HG02623 (cell line): ENCODE measurements around the gene ENTPD7.
"Not testable (repeated sequence)": the region's sequence is repeated elsewhere in the genome, so short reads cannot be mapped to it uniquely, and the experiment has no call there.

Source experiments
- ATAC-seq: cut with Tn5 transposase; IDR thresholded peaks from one replicate; pipeline ENCODE4 v1.9.1; 2021; ENCODE audit warnings: moderate library complexity; ENCODE audit not compliant: unreplicated experiment

Gene ENTPD7, protein sequence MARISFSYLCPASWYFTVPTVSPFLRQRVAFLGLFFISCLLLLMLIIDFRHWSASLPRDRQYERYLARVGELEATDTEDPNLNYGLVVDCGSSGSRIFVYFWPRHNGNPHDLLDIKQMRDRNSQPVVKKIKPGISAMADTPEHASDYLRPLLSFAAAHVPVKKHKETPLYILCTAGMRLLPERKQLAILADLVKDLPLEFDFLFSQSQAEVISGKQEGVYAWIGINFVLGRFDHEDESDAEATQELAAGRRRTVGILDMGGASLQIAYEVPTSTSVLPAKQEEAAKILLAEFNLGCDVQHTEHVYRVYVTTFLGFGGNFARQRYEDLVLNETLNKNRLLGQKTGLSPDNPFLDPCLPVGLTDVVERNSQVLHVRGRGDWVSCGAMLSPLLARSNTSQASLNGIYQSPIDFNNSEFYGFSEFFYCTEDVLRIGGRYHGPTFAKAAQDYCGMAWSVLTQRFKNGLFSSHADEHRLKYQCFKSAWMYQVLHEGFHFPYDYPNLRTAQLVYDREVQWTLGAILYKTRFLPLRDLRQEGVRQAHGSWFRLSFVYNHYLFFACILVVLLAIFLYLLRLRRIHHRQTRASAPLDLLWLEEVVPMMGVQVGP

DNA sequence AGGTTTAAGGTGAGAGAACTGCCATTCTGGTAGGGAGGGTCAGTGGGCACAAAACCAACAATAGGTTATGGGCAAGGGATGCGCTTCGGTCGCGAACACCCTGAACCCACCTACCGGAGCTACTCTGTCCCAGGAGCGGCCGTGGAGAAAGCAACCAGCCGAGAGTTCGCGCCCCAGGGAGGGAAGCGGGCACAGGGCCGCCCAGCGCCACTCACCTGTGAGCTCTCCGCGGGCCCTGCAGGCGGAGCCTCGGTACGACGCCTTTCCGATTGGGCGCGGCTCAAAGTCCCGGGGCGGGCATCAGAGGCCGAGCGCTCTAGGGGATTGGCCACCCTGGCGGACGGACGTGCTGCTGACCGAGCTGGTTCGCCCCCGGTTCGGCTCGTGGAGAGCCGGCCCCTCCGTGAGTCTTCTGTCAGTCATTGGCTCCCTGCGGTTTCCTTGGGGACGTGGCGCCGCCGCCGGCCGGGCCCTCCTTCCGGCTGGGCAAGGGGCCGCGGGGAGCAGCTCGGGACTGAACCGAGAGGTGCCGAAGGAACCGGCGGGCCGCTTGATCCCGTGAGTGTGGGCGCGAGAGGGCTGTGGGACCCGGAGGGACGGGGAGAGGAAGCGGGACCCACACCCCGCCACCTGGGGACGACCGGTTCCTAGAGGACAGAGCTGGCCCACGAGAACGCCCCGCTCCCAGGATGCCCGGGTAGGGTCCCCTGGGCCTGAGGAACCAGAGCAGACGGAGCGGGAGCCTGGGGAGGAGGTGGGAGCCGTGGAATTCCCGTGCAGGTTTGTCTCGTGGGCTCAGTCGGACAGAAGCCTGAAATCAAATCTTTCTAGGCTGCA is at the start of gene ENTPD7:
Gene ENTPD7, plus strand, starts transcription at position 479 of the 837 bp plus-strand sequence. CDS start 448 bp downstream, outside the sequence.
- ATAC-seq: peak; percentile 99

DNA sequence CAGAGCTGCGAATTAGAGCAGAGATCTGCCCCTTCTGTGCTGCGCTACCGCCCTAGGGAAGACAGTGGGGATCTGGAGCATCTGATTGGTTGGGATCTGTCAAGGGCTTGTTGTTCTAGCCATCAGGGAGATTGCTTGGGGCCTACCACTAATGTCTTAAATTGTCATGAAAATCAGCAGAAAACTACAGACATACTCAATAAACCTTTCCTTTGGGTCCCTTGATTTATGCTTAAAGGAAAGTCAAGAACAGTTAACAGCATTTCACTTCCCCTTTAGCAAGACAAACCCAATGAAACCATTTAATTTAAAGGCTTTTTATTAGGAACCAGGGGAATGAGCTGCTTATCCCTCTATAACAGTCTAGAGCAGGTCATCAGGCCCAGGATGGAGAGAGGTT is 49.1 kb upstream of the ENTPD7 start:
- no peak for ATAC-seq

DNA sequence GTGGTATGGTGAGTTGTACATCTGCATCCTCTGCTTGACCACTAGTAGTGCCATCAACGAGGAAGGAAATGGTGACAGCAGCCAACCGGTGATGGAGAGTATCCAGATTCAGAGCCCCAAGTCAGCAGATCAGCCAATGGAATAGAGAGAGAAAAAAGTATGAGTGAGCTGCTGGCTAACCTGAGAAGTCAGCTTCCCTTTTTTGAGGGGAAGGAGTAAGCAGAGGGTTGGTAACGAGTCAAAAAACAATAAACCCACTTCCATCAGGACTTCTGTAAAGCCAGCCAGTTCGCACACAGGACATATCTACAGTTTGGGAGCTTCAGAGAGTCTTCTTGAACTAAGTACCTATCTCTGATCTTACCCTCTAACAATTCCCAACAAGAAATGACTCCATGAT is 48.0 kb upstream of the ENTPD7 start:
- no peak for ATAC-seq

DNA sequence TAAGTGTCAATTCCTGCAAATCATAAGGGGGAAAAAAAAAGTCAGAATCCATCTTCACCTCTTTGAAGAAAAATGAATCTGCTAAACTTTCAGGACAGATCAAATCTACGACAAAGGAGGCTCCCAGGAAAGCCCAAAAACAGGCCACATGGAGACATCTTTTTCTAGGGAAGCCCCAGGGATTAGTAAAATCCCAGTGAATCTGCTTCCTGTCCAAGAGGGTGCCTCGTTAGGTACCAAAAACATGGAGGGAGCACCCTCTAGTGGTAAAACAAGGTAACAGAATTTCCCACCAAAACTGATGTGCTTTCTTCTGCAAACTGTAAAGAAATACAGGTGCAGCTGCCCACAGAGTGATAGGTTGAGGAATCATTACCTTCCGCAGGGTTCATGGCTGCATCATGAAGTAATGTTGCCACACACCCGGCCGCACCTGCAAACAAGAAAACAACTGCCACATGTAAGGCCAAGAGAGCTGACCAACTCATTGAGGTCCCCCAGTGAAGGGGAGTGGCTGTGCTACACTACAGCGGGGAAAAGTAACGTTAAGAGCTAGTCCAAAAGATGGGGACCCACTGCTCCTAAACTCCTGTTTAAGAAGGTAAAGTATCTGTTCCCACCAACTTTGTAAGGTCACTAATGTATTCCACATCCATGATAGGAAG is 47.0 kb upstream of the ENTPD7 start:
- no peak for ATAC-seq

DNA sequence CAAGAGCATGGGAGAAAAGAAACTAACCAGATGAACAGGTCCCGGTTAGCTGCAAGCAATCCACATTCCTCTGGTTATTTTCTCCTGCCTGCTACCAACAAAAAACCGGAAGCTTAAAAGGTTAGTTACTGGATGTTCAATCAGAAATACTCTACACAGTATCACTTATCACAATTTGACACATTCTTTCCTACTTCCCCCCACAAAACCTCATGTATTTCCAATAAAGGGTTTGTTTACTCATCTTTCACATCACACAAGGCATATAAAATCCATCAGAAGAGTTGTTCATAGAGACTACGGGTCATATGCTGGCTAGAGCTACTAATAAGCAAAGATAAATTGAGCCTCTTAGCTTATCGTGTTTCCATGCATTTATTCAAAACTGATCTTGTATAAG is 43.9 kb upstream of the ENTPD7 start:
- no peak for ATAC-seq

DNA sequence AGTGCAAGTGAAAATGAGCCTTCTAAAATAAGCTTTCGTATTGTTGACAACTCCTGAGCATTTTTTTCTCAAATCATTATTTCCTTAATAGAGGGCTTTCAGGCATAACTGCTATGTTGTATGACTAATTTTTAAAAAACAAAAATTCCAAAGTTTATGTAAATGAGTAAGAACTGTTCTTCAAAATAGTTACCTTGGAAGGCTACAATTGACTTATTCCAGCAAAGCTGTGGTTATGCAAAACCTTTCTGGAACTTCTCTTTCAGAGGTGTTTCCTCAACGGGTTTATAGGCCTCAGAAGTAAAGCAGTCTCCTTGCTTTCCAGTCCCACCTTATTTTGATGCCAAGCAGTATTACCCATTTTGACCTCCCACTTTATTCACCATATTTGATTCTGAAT is 41.6 kb upstream of the ENTPD7 start:
- no peak for ATAC-seq

DNA sequence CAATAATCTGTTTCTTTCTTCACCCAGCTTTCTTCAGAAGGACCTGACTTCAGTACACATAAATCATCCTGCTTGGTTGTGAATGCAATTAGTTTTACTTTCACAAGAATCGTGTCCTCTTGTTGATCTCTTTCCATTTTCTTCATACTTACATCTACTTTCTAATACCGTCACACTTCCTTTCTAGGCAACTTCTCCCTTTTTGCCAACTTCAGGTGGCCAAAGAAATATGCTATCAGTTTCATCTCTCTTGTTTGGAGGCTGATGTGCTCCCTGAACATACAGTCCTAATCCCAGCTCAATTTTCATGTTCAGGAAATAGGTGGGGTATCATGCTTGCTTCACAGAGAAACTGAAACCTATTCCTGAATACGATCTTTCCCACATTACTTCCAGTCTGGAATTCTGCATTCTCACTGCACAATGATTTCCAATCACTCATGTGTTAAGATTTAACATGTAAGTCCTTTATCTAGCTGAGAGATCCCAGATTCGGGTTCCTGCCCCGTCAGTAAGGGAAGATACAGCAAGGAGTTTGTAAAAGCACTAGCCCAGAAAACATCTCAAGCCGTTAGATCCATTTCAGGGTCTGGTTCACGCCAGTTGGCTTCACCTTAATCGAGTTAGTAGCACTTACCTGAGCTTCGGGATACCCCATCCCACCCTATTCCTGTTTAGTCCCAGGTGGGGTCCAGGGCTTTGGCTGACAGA is 40.1 kb upstream of the ENTPD7 start:
- no peak for ATAC-seq

DNA sequence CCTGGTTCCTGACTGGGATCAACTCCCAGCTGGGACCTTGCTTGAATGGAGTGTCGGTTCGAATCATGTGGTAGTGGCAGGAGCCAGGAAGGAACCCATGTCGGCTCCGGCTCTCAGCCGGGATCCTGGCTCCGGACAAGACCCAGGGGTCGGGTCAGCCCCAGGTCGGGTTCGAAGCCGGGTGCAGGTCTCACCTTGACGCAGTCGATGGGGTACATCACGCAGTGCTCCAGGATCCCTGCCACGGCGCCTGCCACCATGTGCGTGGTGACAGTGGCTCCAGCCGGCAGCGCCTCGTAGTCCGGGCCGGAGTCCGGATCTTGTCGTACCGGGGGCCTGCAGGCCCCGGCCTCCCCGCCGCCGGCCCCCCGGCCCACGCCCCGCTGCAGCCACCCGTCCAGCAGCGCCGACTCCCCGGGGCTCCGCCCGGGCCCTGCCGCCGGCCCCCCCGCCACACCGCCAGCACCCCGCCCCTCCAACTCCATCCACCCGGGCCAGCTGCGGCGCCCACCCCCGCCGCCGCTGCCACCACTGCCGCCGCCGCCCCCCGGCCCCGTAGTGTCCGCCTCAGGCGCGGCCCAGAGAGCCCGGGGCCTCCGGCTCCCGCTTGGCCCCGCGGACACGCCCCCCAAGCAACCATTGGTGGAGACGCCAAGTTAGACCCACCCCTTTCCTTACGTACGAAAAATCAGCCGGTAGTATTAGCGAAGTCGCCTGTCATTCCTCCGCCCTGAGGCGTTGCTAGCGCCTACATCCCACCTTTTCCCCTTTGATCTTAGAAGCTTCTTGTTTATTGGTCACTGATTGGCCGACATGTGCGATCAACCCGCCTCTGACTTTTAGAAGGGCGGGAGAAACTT is 39.2 kb upstream of the ENTPD7 start, which contains the start of gene SLC25A28:
Gene SLC25A28, minus strand, starts transcription at position 589 of the 860 bp plus-strand sequence. Its CDS starts 104 bp downstream, at position 485.
- ATAC-seq: peak; percentile 79

DNA sequence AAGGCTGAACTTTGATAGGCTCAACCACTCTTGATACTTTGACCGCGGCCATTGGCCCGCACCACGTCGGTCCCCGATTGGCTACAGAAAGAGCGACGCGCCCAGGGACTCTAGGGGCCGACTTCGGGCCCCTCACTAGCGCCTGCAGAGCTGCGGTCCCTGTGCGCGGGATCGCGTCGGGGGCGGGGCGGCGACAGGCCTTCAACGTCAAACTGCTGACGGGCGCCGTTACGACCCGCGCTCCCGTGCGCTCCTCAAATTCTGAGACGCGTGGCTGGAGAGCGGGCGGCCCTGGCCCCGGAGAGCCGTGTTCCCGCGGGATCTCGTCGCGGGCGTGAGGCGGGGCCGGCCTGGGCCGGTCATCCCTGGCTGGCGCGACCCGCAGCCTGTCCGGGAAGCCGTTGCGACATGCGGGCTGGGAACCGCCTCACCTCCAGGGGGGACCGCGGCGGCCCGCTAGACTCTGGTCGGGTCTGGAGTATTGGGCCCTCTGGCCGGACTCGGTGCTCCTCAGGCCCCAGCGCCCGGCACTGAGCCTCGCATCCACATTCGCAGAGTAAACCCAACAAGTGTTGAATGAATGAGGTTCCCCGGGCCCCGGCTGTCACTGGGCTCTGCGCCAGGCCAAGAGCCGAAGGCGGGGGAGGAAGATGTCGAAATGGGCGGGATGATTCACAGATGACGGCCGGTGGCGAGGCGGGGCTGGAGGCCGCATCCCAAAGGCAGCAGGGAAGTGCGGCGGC is 38.4 kb upstream of the ENTPD7 start:
- peak; percentile 83 for ATAC-seq

DNA sequence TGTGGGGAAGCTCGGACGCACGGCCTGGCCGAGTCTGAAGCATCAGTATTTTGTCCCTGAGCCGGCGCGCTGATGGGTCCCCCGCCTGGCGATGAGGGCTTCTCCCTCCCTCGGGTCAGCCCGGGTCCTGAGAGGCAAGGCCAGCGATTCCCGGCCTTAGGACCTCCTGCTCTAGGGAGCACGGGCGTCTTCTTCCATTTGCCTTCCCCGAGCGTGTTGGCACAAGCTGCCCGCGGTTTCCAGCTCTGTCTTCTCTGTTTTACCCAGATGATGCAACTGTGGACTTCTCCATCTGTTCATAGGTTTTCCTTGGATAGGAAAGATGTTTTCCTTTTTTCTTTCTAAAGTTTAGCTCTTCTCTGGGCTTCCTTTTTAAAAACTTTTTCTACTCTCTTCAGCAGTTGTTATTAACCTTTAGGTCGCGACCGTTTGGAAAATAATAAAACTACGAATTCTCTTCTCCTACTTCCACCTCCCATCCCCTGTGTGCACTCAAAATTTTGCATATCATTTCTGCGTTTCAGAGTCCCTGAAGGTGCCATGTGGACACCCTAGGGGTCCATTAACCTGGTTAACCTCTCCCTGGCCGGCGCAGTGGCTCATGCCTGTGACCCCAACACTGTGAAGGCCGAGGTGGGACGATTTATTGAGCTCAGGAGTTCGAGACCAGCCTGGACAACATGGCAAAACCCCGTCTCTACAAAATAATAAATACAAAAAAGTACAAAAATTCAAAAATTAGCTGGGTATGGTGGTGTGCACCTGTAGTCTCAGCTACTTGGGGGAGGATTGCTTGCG is 37.7 kb upstream of the ENTPD7 start:
- no peak for ATAC-seq

DNA sequence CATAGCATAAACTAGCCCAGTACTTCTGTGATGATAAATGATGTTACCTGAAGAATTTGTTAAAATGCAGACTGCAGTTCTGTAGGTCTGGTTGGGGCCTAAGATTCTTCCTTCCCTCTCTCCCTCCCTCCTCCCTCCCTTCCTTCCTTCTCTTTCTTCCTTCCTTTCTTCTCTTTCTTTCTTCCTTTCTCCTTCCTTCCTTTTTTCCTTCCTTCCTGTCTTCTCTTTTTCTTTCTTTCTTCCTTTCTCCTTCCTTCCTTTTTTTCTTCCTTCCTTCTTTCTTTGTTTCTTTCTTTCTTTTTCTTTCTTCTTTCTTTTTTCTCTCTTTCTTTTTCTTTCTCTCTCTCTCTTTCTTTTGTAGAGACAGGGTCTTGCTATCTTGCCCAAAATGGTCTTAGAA is 35.4 kb upstream of the ENTPD7 start:
- no peak for ATAC-seq

DNA sequence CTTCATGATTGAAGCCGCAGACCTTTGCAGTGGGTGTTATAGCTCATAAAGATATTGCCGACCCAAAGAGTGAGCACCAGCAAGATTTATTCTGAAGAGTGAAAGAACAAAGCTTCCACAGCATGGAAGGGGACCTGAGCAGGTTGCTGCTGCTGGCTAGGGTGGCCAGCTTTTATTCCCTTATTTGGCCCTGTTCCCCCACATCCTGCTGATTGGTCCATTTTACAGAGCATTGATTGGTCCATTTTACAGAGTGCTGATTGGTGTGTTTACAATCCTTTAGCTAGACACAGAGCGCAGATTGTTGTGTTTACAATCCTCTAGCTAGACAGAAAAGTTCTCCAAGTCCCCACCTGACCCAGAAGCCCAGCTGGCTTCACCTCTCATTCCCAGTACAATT is 34.2 kb upstream of the ENTPD7 start:
- ATAC-seq: not testable (repeated sequence)

DNA sequence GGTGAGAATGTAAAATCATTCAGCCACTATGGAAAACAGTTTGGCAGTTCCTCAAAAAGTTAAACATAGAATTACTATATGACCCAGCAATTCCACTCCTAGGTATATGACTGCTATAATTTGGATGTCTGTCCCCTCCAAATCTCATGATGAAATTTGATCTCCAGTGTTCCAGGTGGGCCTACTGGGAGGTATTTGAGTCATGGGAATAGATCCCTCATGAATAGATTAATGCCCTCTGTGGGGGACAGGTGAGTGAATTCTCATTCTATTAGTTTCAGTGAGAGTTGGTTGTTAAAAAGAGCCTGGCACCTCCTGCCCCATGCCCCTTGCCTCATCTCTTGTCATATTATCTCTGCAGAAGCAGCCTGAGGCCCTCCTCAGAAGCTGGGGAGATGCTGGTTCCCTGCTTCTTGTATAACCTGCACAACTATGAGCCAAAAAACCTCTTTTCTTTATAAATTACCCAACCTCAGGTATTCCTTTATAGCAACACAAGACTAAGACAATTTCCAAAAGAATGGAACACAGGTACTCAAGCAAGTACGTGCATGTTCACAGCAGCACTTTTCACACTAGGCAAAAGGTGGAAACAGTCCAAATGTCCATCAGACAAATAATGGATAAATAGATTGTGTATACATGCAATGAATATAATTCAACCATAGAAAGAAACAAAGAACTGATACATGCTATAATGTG is 30.2 kb upstream of the ENTPD7 start:
- no peak for ATAC-seq

DNA sequence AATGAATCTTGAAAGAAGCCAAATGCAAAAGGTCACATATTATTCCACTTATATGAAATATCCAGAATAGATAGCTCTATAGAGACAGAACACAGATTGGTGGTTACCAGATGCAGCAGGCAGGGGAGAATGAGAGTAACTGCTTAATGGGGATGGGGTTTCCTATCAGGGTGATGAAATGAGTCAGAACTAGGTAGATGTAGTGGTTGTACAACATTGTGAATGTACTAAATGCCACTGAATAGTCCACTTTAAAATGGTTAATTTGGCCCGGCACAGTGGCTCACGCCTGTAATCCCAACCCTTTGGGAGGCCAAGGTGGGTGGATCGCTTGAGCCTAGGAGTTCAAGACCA is 29.7 kb upstream of the ENTPD7 start:
- ATAC-seq: no peak

DNA sequence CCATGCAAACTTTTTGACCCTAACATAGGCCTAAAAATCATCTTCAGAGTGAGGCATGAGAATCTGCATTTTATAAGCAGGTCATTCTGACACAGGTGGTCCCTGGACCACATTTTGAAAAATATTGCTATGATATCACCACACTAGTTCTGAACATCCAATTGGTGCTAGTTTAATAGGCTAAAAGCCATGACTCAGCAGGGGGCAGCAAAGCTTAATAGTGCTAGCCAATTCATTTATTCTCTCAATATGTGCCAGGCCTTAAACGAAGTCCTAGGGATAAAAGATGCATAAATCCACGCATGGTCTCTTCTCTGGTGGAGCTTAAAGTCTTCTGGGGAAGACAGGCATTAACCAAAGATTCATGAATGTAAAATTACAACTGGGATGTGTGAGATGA is 28.9 kb upstream of the ENTPD7 start:
- ATAC-seq: no peak

DNA sequence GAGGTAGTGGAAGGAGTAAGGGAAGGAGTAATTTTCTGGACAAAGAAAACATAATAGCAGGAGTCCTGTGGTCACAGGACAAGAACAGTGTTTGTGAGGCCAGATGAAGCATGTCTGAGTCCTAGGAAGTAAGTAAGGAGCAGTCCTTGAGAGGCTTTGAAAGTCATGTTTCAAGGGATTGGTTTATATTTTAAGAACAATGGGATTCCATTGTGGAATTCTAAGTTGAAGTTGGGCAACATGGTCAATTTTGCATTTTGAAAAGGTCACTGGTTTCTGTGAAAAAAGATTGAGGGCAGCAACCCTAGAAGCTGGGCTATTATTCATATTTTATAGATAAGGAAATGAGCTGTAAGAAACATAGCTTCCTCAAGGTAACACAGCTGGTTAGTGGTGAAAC is 28.3 kb upstream of the ENTPD7 start:
- ATAC-seq: no peak

DNA sequence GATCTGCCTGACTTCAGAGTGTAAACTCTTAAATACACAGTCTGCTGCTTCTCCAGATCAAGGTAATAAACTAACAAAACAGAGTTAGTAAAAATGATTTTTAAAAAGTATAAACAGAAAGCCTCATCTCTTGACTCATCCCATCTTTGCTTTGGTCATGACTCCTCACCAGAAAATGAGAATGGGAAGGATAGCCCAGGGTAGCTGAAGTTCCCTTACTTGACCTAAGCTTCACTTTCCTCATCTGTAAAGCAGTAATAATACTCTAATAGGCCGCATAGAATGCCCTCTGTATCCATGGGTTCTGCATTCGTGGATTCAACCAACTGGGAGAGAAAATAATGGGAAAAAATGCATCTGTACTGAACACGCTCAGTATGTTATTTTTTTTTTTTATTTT is 27.8 kb upstream of the ENTPD7 start:
- ATAC-seq: no peak
